Uterus (tissue), 2 donors: Measurements from ENCODE around the gene ATP13A3.

Source experiments
- CTCF ChIP-seq, 4 experiments: fragments of 200-600 bp in 2 of 4; fragments of 450-650 bp in 2 of 4; sonication (generic) in 2 of 4; IDR thresholded peaks; one replicate each; pipeline ENCODE4 v1.5.1; 2016 to 2019; ENCODE audit warnings: antibody characterized with exemption in 4 of 4, mild to moderate bottlenecking in 2 of 4, moderate library complexity in 1 of 4
- POLR2A ChIP-seq, 2 donors: fragments of 450-650 bp; IDR thresholded peaks; one replicate each; pipeline ENCODE4 v1.6.1; 2016; ENCODE audit warnings: antibody characterized with exemption in 2 of 2, mild to moderate bottlenecking in 1 of 2, moderate library complexity in 1 of 2

GRCh38 chr3:194443901-194444300, 42.9 kb downstream of the ATP13A3 start:
- TF ChIP-seq CTCF (IDR thresholded peaks at IDR 0.05) (no peak), POLR2A (IDR thresholded peaks at IDR 0.05) (no peak)
